ENCODE data around the gene TIMP2.

GRCh38 chr17:78883533-78884131 lies 41.6 kb downstream of the TIMP2 start:
- TF ChIP-seq CTCF (IDR thresholded peaks at IDR 0.05; ENCODE audit: poor library complexity) (no peak), EZH2 (IDR thresholded peaks at IDR 0.05; ENCODE audit: borderline replicate concordance) (no peak), EZH2phosphoT487 (IDR thresholded peaks at IDR 0.05; ENCODE audit: low read depth, severe bottlenecking, unreplicated experiment) (no peak)
